Common myeloid progenitor, CD34-positive (primary cell): ENCODE measurements around the gene ARPC1B.
A peak's percentile ranks its signal among the peaks of the same experiment; 100 is the strongest.
"Not testable (repeated sequence)": the region's sequence is repeated elsewhere in the genome, so short reads cannot be mapped to it uniquely, and the experiment has no call there.

Experiments used
- CTCF ChIA-PET: fragments of 350-600 bp; sonication (Branson Sonifier 250); formaldehyde crosslinking; loops from one replicate; lab custom pipeline; 2021; ENCODE audit warnings: antibody characterized with exemption; lab: Charles Lee
- POLR2A ChIA-PET: fragments of 350-600 bp; sonication (Branson Sonifier 250); formaldehyde crosslinking; loops from one replicate; lab custom pipeline; 2021; ENCODE audit warnings: antibody characterized with exemption; lab: Charles Lee
- DNase-seq, 3 donors: peaks; one replicate each; pipeline versions ENCODE4 v3.0.0 to v3.0.0-alpha.2; 2013
- H3K27ac ChIP-seq, 2 experiments: 1 replicate in 1 of 2; 2 replicates in 1 of 2; pipeline ENCODE4 v1.7.0; 2013; ENCODE audit warnings: inconsistent platforms in 2 of 2, low read length in 2 of 2, mild to moderate bottlenecking in 2 of 2, low read depth in 1 of 2, moderate library complexity in 1 of 2; ENCODE audit not compliant: severe bottlenecking in 2 of 2, insufficient read depth in 1 of 2, poor library complexity in 1 of 2
- H3K27me3 ChIP-seq, 5 experiments: replicated peaks in 2 of 5; 1 replicate in 3 of 5; 2 replicates in 2 of 5; pipeline versions ENCODE4 v1.6.1 to v1.7.0; 2013; ENCODE audit warnings: low read length in 4 of 5, mild to moderate bottlenecking in 2 of 5, moderate library complexity in 2 of 5, inconsistent platforms in 1 of 5; ENCODE audit not compliant: insufficient read depth in 5 of 5, control insufficient read depth in 4 of 5
- H3K36me3 ChIP-seq, 4 experiments: 1 replicate in 2 of 4; 2 replicates in 2 of 4; pipeline versions ENCODE4 v1.6.1 to v1.7.0; 2013; ENCODE audit warnings: low read length in 3 of 4, control low read depth in 1 of 4, mild to moderate bottlenecking in 1 of 4; ENCODE audit not compliant: control insufficient read depth in 4 of 4, insufficient read depth in 4 of 4
- H3K4me1 ChIP-seq, 4 experiments: 1 replicate in 3 of 4; 2 replicates in 1 of 4; pipeline versions ENCODE4 v1.6.1 to v1.7.1; 2013; ENCODE audit warnings: low read length in 3 of 4, mild to moderate bottlenecking in 3 of 4, control low read depth in 1 of 4, inconsistent platforms in 1 of 4, moderate library complexity in 1 of 4; ENCODE audit not compliant: control insufficient read depth in 4 of 4, insufficient read depth in 4 of 4; ENCODE audit errors: control extremely low read depth in 1 of 4
- H3K4me3 ChIP-seq, 7 experiments: 1 replicate in 4 of 7; 2 replicates in 3 of 7; pipeline versions ENCODE4 v1.5.1 to v1.7.0; 2013; ENCODE audit warnings: mild to moderate bottlenecking in 7 of 7, low read length in 6 of 7, moderate library complexity in 6 of 7, inconsistent platforms in 2 of 7, low read depth in 2 of 7, control low read depth in 1 of 7; ENCODE audit not compliant: insufficient read depth in 4 of 7, control insufficient read depth in 1 of 7; ENCODE audit errors: extremely low read depth in 1 of 7
- H3K9me3 ChIP-seq, 5 experiments: 1 replicate in 4 of 5; 2 replicates in 1 of 5; pipeline versions ENCODE4 v1.6.1 to v1.7.1; 2013; ENCODE audit warnings: low read length in 4 of 5, mild to moderate bottlenecking in 2 of 5, inconsistent platforms in 1 of 5, low read depth in 1 of 5, moderate library complexity in 1 of 5; ENCODE audit not compliant: control insufficient read depth in 4 of 5, insufficient read depth in 2 of 5; ENCODE audit errors: control extremely low read depth in 1 of 5
- WGBS: methylation state at CpG from one replicate; pipeline ENCODE4 v1.1.5; 2013; ENCODE audit not compliant: insufficient coverage; 5-methylcytosine and 5-hydroxymethylcytosine counted together

The ARPC1B gene

DNA sequence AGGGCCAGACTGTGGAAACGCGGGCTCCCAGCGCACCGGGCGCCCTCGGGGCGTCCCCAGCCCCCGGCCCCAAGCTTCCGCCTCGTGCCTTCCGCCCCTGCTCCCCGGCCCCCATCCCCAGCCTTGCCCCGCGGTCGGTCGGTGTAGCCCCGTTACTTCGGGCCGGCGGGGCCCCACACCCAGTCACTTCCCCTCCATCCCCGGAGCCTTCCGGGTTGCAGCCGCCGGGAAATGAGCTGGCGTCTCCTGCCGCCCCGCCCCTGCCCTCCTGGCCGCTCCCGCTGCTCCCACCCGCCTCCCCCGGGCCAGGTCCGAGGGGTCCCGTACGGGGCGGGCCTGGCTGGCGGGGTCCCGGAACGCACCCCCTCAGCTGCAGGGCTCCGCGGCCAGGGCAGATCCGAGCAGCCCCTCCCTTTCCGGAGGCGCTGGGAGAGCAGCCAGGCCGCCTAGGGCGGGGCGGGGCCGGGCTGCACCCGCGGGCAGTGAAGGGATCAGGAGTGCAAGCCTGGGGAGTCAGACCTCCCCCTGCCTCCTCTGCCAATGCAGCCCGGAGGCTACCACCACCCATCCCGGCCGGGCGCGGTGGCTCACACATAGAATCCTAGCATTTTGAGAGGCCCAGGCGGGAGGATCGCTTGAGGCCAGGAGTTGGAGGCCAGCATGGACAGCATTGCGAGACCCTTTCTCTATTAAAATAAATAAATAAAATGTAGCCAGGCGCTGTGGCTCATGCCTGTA lies 709 bp downstream of the ARPC1B start:
- Histone ChIP-seq H3K36me3 (peaks cover 2 to 11% (median 5%) of the 10 kb centered on the region in 4 experiments), H3K27ac (peak overlapping the region in 1 of 2 experiments; percentile 79), H3K9me3 (no peaks in the 10 kb centered on the region), H3K4me1 (peaks cover 3 to 58% (median 32%) of the 10 kb centered on the region in 4 experiments), H3K27me3 (no peaks in the 10 kb centered on the region), H3K4me3 (peak overlapping the region; percentile 75 to 95 (median 84))
- 4% methylated on average over 18 of the region's 58 CpGs for WGBS
- ChIA-PET CTCF (interaction anchor here (1.4 kb wide), 1 partner anchor 19 kb away, joined by 3 read pairs; no protein-coding TSS in a partner anchor), POLR2A (interaction anchor here (0.8 to 1.0 kb wide), 4 partner anchors 13 to 64 kb away, joined by 3 to 6 read pairs (median 3); partner anchors contain the start of genes BUD31, CPSF4, PDAP1 and PTCD1)
- peak; percentile 48 to 80 (median 68) for DNase-seq

DNA sequence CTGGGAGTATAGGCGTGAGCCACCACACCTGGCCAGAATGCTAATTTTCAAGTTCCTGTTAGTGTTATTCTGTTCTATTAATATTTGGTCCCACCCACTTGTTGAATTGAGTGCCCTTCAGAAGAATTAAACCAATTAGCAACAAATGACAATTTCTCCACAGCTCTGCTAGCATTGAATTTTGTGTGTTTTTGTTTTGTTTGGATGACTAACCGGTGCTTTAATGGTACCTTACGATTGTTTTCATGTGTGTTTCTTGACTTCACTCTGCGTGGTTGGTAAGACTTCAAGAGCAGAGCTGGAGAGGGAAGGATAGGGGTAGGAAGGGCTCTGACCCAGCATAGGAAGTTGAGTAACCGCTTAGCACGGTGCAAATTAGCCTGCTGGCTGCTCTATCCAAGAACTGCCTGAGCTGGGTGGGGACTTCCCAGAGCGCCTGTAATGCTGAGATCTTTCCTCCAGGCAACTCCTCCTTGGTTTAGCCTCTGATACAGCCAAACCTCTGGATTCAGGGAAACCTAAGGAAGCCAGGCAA lies 4.6 kb downstream of the ARPC1B start:
- POLR2A ChIA-PET, result interaction anchor here (0.5 to 0.6 kb wide), 3 partner anchors 21 to 34 kb away, joined by 3 read pairs; no protein-coding TSS in a partner anchor
- peaks cover 0 to 33% (median 8%) of the 10 kb centered on the region in 4 experiments for H3K36me3 ChIP-seq
- H3K27me3 ChIP-seq, result no peaks in the 10 kb centered on the region
- 0% methylated on average over 5 of the region's 7 CpGs for WGBS
- H3K4me1 ChIP-seq, result peaks cover 3 to 63% (median 48%) of the 10 kb centered on the region in 4 experiments
- H3K4me3 ChIP-seq, result peak overlapping the region in 6 of 7 experiments; percentile 16 to 70 (median 60)
- peak; percentile 79 to 92 (median 90) for DNase-seq
- CTCF ChIA-PET, result interaction anchor here (0.6 to 0.8 kb wide), 3 partner anchors 14 to 1167 kb away, joined by 3 read pairs; partner anchors contain the start of genes BUD31 and PDAP1
- H3K27ac ChIP-seq, result peak overlapping the region; percentile 47 to 84
- H3K9me3 ChIP-seq, result no peaks in the 10 kb centered on the region

DNA sequence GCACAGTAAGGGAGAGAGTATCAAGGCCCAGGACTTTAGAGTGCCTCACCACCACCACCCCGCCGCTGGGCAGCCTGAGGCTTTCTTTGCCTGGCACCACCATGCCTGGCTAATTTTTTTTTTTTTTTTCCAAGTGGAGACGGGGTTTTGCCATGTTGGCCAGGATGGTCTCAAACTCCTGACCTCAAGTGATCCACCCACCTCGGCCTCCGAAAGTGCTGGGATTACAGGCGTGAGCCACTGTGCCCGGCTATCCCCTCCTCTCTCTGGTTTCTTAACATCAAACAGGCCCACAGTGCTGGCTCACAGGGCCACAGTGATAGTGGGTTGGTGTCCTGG lies 5.1 kb downstream of the ARPC1B start:
- not testable (repeated sequence) for DNase-seq, H3K9me3 ChIP-seq, H3K27me3 ChIP-seq
- H3K36me3 ChIP-seq, result peaks cover 0 to 33% (median 8%) of the 10 kb centered on the region in 4 experiments
- peak overlapping the region; percentile 47 to 84 for H3K27ac ChIP-seq
- WGBS, result 32% methylated on average over 4 of the region's 7 CpGs
- CTCF ChIA-PET, result interaction anchor here (0.6 to 0.8 kb wide), 2 partner anchors 15 to 1166 kb away, joined by 3 read pairs; no protein-coding TSS in a partner anchor
- H3K4me3 ChIP-seq, result peak overlapping the region in 6 of 7 experiments; percentile 11 to 70 (median 60)
- H3K4me1 ChIP-seq, result peaks cover 3 to 62% (median 51%) of the 10 kb centered on the region in 4 experiments
- POLR2A ChIA-PET, result interaction anchor here (0.5 to 0.6 kb wide), 3 partner anchors 22 to 34 kb away, joined by 3 read pairs; no protein-coding TSS in a partner anchor

DNA sequence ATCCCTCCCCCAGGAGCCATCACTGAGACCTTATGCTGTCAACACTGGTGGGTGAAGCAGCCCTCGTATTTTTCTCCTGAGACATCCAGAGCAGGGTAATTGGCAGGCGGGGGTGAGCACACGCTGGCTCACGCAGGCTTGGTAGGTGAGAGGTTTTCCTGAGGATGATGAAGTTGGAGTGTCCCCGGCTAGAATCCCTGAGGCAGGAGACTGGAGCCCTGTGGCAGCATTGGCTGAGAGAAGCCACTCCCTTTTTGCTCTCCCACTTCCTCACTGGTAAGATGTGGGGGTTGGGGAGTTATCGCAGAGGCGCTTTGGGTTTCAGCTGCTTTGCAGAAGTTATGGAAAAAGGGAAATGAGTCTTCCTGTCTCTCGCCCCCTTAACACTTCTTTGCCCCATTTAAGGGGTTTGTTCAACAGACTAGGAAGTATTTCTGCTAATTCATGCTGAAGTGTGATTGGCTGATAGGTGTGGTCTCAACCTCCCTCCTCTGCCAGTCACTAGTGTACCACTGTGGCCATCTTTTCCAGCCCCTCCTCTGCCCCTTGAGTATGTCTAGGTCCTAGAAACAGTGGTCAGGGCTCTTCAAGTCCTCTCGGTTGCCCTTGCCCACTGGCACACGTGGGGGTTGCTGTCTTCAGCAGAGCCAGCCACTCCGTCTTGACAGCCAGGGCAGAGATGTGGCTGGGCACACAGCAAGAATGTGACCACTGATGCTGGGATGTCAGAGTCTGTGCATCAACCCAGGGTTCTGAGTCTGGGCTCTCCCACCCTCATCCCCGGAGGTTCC lies 5.7 kb downstream of the ARPC1B start:
- H3K27ac ChIP-seq, result peak overlapping the region; percentile 56 to 84
- H3K27me3 ChIP-seq, result no peaks in the 10 kb centered on the region
- peak overlapping the region; percentile 1 to 70 (median 58) for H3K4me3 ChIP-seq
- ChIA-PET CTCF (no interaction called here), POLR2A (no interaction called here)
- peaks cover 3 to 62% (median 54%) of the 10 kb centered on the region in 4 experiments for H3K4me1 ChIP-seq
- no peaks in the 10 kb centered on the region for H3K9me3 ChIP-seq
- WGBS, result 0% methylated on average over 6 of the region's 12 CpGs
- DNase-seq, result peak; percentile 78 to 84 (median 83)
- H3K36me3 ChIP-seq, result peaks cover 0 to 33% (median 8%) of the 10 kb centered on the region in 4 experiments

DNA sequence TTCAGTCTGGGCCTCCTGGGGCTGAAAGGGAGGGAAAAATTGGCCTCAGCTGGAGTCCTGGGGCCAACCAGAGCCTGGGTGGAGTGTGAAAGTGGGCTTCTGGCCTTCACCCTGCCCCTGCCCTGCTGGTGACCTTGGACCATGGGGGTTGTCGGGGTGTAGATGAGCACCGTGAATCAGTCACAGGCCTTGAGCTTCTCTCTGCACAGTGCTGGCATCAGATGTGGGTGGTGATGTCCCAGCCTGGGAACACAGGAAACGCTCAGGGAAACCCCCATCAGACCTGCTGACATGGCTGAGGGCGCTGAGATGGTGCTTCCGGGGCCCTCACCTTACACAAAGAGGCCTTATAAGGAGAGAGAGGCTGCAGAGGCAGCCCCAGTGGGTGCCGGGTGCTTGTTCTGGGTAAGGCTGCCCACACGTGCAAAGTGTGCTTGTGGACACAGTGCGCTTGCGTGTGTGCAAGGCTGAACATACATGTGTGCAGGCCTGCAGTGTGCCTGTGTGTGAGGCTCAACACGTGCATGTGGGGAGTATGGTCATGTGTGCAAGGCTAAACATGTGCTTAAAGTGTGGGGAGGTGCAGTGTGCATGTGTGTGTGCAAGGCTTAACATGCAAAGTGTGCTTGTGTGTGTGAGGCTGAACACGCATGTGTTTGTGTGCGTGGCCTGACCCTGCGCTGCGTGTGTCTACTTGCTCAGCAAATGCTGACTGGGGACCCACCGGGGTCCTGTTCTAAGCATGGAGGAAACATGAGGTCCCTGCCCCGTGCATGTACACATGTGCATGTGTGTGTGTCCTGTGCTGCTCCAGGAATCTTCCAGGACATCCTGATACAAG lies 6.5 kb downstream of the ARPC1B start:
- CTCF ChIA-PET, result no interaction called here
- DNase-seq, result peak in 2 of 3 donors; percentile 27 to 45
- POLR2A ChIA-PET, result no interaction called here
- Histone ChIP-seq H3K4me3 (peak overlapping the region in 5 of 7 experiments; percentile 48 to 70 (median 63)), H3K27ac (peak overlapping the region; percentile 56 to 84), H3K36me3 (peaks cover 0 to 39% (median 14%) of the 10 kb centered on the region in 4 experiments), H3K4me1 (peaks cover 2 to 55% (median 54%) of the 10 kb centered on the region in 4 experiments), H3K9me3 (no peaks in the 10 kb centered on the region), H3K27me3 (no peaks in the 10 kb centered on the region)
- WGBS, result 56% methylated on average over 14 of the region's 16 CpGs

DNA sequence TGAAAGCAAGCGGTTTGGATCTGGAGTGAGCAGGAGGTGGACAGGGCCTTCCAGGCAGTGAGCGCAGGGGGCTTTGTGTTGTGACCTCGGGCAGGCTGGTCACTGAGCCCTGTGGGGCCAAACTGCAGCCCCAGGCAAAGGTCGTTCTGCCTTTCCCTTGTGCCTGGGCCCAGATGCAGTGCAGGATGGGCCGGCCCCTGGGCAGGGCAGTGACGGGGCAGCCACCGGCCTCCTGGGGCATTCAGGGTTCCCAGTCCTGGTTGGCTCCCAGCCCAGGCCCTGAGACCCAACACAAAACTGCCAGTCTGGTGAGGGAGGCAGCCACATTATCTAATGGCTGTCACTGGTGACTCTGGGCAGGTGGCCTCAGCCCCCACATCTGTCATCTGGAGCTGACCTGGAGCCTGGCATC lies 7.1 kb downstream of the ARPC1B start:
- H3K27me3 ChIP-seq, result no peaks in the 10 kb centered on the region
- peak overlapping the region in 1 of 2 experiments; percentile 76 for H3K27ac ChIP-seq
- DNase-seq, result no peak
- peak overlapping the region in 1 of 7 experiments; percentile 67 for H3K4me3 ChIP-seq
- WGBS, result 69% methylated on average over 6 of the region's 7 CpGs
- no peaks in the 10 kb centered on the region for H3K9me3 ChIP-seq
- H3K36me3 ChIP-seq, result peaks cover 0 to 42% (median 20%) of the 10 kb centered on the region in 4 experiments
- ChIA-PET POLR2A (no interaction called here), CTCF (interaction anchor here (1.0 kb wide), 1 partner anchor 9 kb away, joined by 5 read pairs; no protein-coding TSS in a partner anchor)
- peaks cover 0 to 53% (median 51%) of the 10 kb centered on the region in 4 experiments for H3K4me1 ChIP-seq
